Pericardium fibroblast (primary cell): ENCODE measurements around the gene RTBDN. TPM values are rescaled to one million over a fixed set of nuclear protein-coding genes. Genes with fewer than 3 reads are reported as not detected.

ENCODE experiments used
- total RNA-seq: library from RNA; depleted of rRNA; stranded (reverse); fragments of >200 nt; gene quantifications from 2 replicates; pipeline ENCODE4 v1.2.3, GENCODE V29; 2015

The RTBDN gene
- 0.43 TPM in 1 of 2 replicates, not detected in the other for total RNA-seq

DNA sequence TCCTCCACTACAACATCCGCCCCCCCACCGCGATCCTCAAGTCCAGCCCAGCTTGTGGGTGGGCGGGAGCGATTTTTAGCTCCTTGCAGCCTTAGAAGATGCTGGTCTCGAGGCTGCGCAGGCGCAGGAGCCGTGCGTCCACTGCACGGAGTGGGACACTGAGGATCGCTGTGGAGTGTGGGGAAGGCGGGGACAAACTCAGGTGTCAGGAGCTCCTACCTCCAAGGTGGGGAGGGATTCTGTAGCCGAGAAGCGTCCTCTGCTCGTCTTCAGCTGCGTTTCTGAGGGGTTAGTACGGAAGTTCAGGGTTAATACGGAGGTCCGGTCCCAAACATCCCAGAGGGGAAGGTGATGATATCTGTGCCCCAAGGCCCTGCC, at the start of gene RTBDN:
RTBDN (minus strand) TSS at position 14 of the 378 bp plus-strand sequence. CDS start 4,600 bp downstream, outside the sequence.

DNA sequence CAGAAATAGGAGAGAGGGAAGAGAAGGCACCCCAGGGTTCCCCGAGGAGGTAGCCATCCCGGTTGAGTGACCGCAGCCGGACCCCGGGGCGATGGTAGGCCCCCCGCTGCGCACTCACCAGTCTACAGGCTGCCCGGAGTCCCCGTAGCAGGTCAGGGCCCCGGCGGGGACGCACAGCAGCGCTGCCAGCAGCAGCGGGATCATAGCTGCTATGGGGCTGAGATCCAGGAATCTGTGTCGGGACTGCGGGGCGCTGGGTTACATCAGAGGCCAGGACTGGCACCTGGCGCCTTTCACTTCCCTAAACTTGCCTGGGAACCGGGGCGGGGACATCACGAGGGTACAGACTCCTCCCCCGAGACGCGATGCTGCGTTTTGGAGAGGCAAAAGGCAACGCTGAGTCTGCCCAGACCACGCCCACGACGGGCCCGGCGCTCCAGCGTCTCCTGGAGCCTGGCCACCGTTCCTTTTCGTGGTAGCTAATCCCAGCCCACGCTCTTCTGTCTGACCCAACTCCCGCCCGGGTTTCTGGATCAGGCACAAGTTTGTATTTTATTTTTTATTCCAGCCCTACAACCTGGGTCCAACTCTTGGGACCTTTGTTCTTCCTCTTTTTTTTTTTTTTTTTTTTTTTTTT, 46.9 kb upstream of the RTBDN start, which contains the start of gene DNASE2:
DNASE2 (minus strand) TSS at position 278 of the 637 bp plus-strand sequence; CDS start at position 204, 74 bp downstream.

DNA sequence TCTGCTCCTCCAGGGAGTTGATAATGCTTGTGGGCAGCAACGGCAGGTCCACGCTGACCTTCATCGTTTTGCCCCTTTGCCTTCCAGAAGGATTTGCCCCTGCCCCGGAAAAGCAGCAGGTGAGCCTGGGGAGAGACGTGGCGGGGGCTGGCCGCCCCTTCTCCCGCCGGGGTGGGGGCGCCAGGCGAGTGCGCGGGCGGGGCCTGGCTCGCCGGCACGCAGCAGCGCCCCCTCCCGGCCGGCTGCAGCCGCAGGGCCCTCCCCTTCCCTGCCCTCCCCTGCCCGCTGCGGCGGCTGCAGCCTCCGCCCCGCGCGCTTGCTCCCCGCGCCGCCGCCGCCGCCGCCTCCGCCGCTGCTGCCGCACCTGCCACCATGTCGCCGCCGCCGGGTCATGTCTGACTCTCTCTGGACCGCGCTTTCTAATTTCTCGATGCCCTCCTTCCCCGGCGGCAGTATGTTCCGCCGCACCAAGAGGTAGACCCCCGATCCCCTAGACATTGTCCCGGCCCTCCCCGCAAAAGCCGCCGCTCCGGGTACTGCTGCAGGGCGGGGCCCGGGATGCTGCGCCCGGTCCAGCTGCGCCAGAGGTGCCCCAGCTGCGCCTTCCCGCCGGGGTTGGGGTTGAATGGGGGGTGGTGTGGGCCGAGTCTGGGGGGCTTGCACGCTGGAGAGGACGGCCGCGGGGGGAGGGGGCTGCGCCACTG, 4.0 kb upstream of the RTBDN start, which contains the start of gene MAST1:
MAST1 (plus strand) TSS at position 334 of the 704 bp plus-strand sequence; CDS start at position 392, 58 bp downstream.

DNA sequence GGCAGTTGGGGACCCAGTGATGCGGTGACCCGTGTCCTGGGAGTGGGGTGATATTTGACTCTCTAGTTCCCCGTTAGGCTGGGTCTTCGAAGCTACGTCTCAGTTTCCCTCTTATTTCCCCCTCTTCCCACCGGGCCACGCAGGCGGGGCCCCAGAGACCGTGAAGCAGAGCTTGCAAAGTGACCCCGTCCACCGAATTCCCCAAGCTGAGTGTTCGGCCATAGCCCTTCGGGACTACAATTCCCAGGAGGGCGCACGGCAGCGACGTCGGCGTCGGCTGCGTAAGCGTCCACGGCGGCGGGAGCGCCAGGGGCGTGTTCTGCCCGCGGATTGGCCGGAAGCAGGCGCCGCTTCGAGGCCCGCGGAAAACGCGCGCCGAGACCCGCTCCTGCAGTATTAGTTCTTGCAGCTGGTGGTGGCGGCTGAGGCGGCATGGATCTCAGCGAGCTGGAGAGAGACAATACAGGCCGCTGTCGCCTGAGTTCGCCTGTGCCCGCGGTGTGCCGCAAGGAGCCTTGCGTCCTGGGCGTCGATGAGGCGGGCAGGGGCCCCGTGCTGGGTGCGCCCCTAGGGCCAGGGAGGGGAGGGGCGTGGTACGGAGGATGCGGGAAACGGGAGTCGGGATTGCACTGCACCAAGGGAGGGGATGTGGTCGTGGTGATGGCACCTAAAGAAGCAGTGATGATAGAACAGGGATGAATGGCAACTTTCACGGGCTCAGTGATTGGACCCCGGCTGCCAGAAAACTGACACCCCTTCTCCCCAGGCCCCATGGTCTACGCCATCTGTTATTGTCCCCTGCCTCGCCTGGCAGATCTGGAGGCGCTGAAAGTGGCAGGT, 27.9 kb downstream of the RTBDN start, which contains the start of gene RNASEH2A:
RNASEH2A (plus strand) TSS at position 343 of the 840 bp plus-strand sequence; CDS start at position 433, 90 bp downstream.

DNA sequence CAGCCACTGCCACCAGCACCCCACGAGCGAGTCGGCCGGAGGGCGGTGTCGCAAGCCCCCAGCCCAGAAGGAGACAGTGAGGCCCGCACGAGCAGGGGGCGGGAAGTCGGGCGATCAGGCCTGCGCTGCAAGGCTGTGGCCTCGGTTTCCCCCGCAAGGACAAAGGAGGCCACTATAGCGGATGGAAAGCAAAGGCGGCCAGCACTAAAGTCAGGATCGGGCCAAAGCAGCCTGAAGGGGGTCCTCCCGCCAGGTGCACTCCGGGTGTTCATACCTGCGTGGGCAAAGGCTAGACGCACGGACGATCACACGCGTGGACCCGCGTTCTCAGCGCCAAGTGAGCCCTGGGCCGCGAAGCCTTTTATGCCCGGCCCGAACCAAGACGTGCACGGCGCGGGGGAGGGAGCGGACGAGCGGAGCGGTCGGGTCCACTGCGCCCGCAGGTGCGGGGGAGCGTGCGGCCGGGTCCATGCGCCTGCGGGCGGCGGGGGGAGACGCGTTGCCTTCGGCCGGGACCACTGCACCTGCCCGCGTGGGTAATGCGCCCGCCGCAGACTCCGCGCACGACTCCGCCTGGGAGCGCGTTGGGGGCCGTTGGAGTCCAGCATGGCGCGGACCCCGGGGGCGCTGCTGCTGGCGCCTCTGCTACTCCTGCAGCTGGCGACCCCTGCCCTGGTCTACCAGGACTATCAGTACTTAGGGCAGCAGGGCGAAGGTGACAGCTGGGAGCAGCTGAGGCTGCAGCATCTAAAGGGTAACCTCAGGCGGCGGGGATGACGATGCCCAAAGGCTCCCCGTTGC, 32.7 kb downstream of the RTBDN start, which contains the start of the genes PRDX2 and THSD8:
PRDX2 (minus strand) TSS at position 335 of the 801 bp plus-strand sequence. CDS start 539 bp downstream, outside the sequence.
THSD8 (plus strand) TSS at position 604 of the 801 bp plus-strand sequence; CDS start at position 607, 3 bp downstream.

DNA sequence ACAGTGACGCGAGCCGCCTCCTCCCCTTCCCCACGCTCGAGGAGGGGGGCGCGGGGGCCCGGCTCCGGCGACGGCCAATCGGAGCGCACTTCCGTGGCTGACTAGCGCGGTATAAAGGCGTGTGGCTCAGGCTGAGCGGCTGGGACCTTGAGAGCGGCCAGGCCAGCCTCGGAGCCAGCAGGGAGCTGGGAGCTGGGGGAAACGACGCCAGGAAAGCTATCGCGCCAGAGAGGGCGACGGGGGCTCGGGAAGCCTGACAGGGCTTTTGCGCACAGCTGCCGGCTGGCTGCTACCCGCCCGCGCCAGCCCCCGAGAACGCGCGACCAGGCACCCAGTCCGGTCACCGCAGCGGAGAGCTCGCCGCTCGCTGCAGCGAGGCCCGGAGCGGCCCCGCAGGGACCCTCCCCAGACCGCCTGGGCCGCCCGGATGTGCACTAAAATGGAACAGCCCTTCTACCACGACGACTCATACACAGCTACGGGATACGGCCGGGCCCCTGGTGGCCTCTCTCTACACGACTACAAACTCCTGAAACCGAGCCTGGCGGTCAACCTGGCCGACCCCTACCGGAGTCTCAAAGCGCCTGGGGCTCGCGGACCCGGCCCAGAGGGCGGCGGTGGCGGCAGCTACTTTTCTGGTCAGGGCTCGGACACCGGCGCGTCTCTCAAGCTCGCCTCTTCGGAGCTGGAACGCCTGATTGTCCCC, 42.9 kb downstream of the RTBDN start, which contains the start of gene JUNB:
JUNB (plus strand) TSS at position 142 of the 706 bp plus-strand sequence; CDS start at position 428, 286 bp downstream.

Other genes with a start within 250 kb of the RTBDN start
- gene ZNF490, start 223.8 kb downstream of the RTBDN start, total RNA-seq = 3.6 and 5.7 TPM in 2 replicates
- 6.7 and 7.7 TPM in 2 replicates for gene ZNF791, start 223.7 kb downstream of the RTBDN start, total RNA-seq
- 84.3 and 93.9 TPM in 2 replicates for gene MAN2B1, start 167.8 kb downstream of the RTBDN start, total RNA-seq
- gene WDR83, start 167.8 kb downstream of the RTBDN start, total RNA-seq = 5.2 and 9.6 TPM in 2 replicates
- 48.9 and 66.1 TPM in 2 replicates for gene DHPS, start 152.7 kb downstream of the RTBDN start, total RNA-seq
- gene GNG14, start 146.6 kb downstream of the RTBDN start, total RNA-seq = not detected in 2 replicates
- 6.8 and 10.0 TPM in 2 replicates for gene FBXW9, start 137.9 kb downstream of the RTBDN start, total RNA-seq
- gene TNPO2, start 110.6 kb downstream of the RTBDN start, total RNA-seq = 19.6 and 32.4 TPM in 2 replicates
- 401 and 414 TPM in 2 replicates for gene TRIR, start 99.9 kb downstream of the RTBDN start, total RNA-seq
- gene GET3, start 97.1 kb downstream of the RTBDN start, total RNA-seq = 56.9 and 70.8 TPM in 2 replicates
- gene BEST2, start 82.8 kb downstream of the RTBDN start, total RNA-seq = under 0.01 TPM in 1 of 2 replicates, not detected in the other
- gene HOOK2, start 59.0 kb downstream of the RTBDN start, total RNA-seq = 11.7 and 16.1 TPM in 2 replicates
- 334 and 352 TPM in 2 replicates for gene JUNB, start 43.1 kb downstream of the RTBDN start, total RNA-seq
- gene PRDX2, start 32.8 kb downstream of the RTBDN start, total RNA-seq = 184 and 198 TPM in 2 replicates
- gene THSD8, start 32.5 kb downstream of the RTBDN start, total RNA-seq = not detected in 2 replicates
- gene RNASEH2A, start 28.0 kb downstream of the RTBDN start, total RNA-seq = 7.7 and 9.2 TPM in 2 replicates
- 0.12 and 1.0 TPM in 2 replicates for gene MAST1, start 3.9 kb upstream of the RTBDN start, total RNA-seq
- gene DNASE2, start 46.9 kb upstream of the RTBDN start, total RNA-seq = 42.4 and 52.9 TPM in 2 replicates
- gene KLF1, start 52.6 kb upstream of the RTBDN start, total RNA-seq = not detected in 2 replicates
- gene GCDH, start 56.6 kb upstream of the RTBDN start, total RNA-seq = 21.3 and 30.9 TPM in 2 replicates
- gene SYCE2, start 84.7 kb upstream of the RTBDN start, total RNA-seq = not detected in 2 replicates
- gene FARSA, start 99.1 kb upstream of the RTBDN start, total RNA-seq = 42.8 and 50.0 TPM in 2 replicates
- 809 and 1,214 TPM in 2 replicates for gene CALR, start 104.0 kb upstream of the RTBDN start, total RNA-seq
- gene RAD23A, start 111.3 kb upstream of the RTBDN start, total RNA-seq = 60.3 and 70.8 TPM in 2 replicates
- gene GADD45GIP1, start 122.6 kb upstream of the RTBDN start, total RNA-seq = 47.1 and 57.1 TPM in 2 replicates
- gene DAND5, start 135.0 kb upstream of the RTBDN start, total RNA-seq = not detected in 2 replicates
- 60.2 and 89.2 TPM in 2 replicates for gene NFIX, start 160.9 kb upstream of the RTBDN start, total RNA-seq